ENCODE data around the gene TMEM184A.

The TMEM184A gene

GRCh38 chr7:1503816-1504775 lies 51.9 kb downstream of the TMEM184A start, which contains the start of gene INTS1:
Gene INTS1 (minus strand): TSS chr7:1504389. CDS start chr7:1503960, 429 bp downstream.
- Histone ChIP-seq H3K27ac (ENCODE audit: low read depth, low read length) (peak within 1 kb of the TSS; percentile 23), H3K4me3 (ENCODE audit: low read depth in 1 of 5, low read length in 5 of 5) (peak within 1 kb of the TSS; percentile 77 to 99 (median 96)), H3K9me3 (ENCODE audit: control insufficient read depth in 5 of 5, low read length in 5 of 5) (no peaks in the 10 kb centered on the region), H3K27me3 (ENCODE audit: control insufficient read depth in 5 of 5, insufficient read depth in 4 of 5, low read length in 5 of 5) (no peaks in the 10 kb centered on the region), H3K36me3 (ENCODE audit: control insufficient read depth in 5 of 5, insufficient read depth in 5 of 5, low read length in 5 of 5) (peaks cover 0 to 36% (median 32%) of the 10 kb centered on the region in 5 donors), H3K9ac (ENCODE audit: low read length in 5 of 5) (peak within 1 kb of the TSS; percentile 38 to 88 (median 81)), H3K4me1 (ENCODE audit: control insufficient read depth in 5 of 5, insufficient read depth in 5 of 5, low read length in 5 of 5) (peaks cover 4 to 43% (median 28%) of the 10 kb centered on the region in 5 donors)

- Histone ChIP-seq H3K9ac (ENCODE audit: low read length in 5 of 5) (peak overlapping the region; percentile 38 to 88 (median 81)), H3K4me3 (ENCODE audit: low read depth in 1 of 5, low read length in 5 of 5) (peak overlapping the region; percentile 77 to 99 (median 96)), H3K27ac (ENCODE audit: low read depth, low read length) (peak overlapping the region; percentile 23), H3K9me3 (ENCODE audit: control insufficient read depth in 5 of 5, low read length in 5 of 5) (no peaks in the 10 kb centered on the region), H3K36me3 (ENCODE audit: control insufficient read depth in 5 of 5, insufficient read depth in 5 of 5, low read length in 5 of 5) (peaks cover 0 to 42% (median 35%) of the 10 kb centered on the region in 5 donors), H3K27me3 (ENCODE audit: control insufficient read depth in 5 of 5, insufficient read depth in 4 of 5, low read length in 5 of 5) (no peaks in the 10 kb centered on the region), H3K4me1 (ENCODE audit: control insufficient read depth in 5 of 5, insufficient read depth in 5 of 5, low read length in 5 of 5) (peaks cover 4 to 43% (median 28%) of the 10 kb centered on the region in 5 donors)
Measured at GRCh38 chr7:1503390-1503789, 52.6 kb downstream of the TMEM184A start.

- Histone ChIP-seq H3K27me3 (ENCODE audit: control insufficient read depth in 5 of 5, insufficient read depth in 4 of 5, low read length in 5 of 5) (no peaks in the 10 kb centered on the region), H3K36me3 (ENCODE audit: control insufficient read depth in 5 of 5, insufficient read depth in 5 of 5, low read length in 5 of 5) (peaks cover 0 to 47% (median 40%) of the 10 kb centered on the region in 5 donors), H3K4me3 (ENCODE audit: low read depth in 1 of 5, low read length in 5 of 5) (peak overlapping the region; percentile 77 to 99 (median 96)), H3K27ac (ENCODE audit: low read depth, low read length) (no peak overlapping the region), H3K9me3 (ENCODE audit: control insufficient read depth in 5 of 5, low read length in 5 of 5) (no peaks in the 10 kb centered on the region), H3K4me1 (ENCODE audit: control insufficient read depth in 5 of 5, insufficient read depth in 5 of 5, low read length in 5 of 5) (peaks cover 4 to 43% (median 28%) of the 10 kb centered on the region in 5 donors), H3K9ac (ENCODE audit: low read length in 5 of 5) (peak overlapping the region in 2 of 5 donors; percentile 16 to 88)
Measured at GRCh38 chr7:1502845-1503244, 53.2 kb downstream of the TMEM184A start.

- Histone ChIP-seq H3K4me1 (ENCODE audit: control insufficient read depth in 5 of 5, insufficient read depth in 5 of 5, low read length in 5 of 5) (peaks cover 4 to 39% (median 25%) of the 10 kb centered on the region in 5 donors), H3K36me3 (ENCODE audit: control insufficient read depth in 5 of 5, insufficient read depth in 5 of 5, low read length in 5 of 5) (peaks cover 0 to 59% (median 52%) of the 10 kb centered on the region in 5 donors), H3K4me3 (ENCODE audit: low read depth in 1 of 5, low read length in 5 of 5) (no peak overlapping the region), H3K9me3 (ENCODE audit: control insufficient read depth in 5 of 5, low read length in 5 of 5) (no peaks in the 10 kb centered on the region), H3K9ac (ENCODE audit: low read length in 5 of 5) (no peak overlapping the region), H3K27me3 (ENCODE audit: control insufficient read depth in 5 of 5, insufficient read depth in 4 of 5, low read length in 5 of 5) (no peaks in the 10 kb centered on the region), H3K27ac (ENCODE audit: low read depth, low read length) (no peak overlapping the region)
Measured at GRCh38 chr7:1501487-1502270, 54.3 kb downstream of the TMEM184A start.

- Histone ChIP-seq H3K4me3 (ENCODE audit: low read depth in 1 of 5, low read length in 5 of 5) (no peak overlapping the region), H3K36me3 (ENCODE audit: control insufficient read depth in 5 of 5, insufficient read depth in 5 of 5, low read length in 5 of 5) (peaks cover 0 to 73% (median 64%) of the 10 kb centered on the region in 5 donors), H3K27me3 (ENCODE audit: control insufficient read depth in 5 of 5, insufficient read depth in 4 of 5, low read length in 5 of 5) (no peaks in the 10 kb centered on the region), H3K9ac (ENCODE audit: low read length in 5 of 5) (no peak overlapping the region), H3K9me3 (ENCODE audit: control insufficient read depth in 5 of 5, low read length in 5 of 5) (no peaks in the 10 kb centered on the region), H3K4me1 (ENCODE audit: control insufficient read depth in 5 of 5, insufficient read depth in 5 of 5, low read length in 5 of 5) (peaks cover 4 to 30% (median 24%) of the 10 kb centered on the region in 5 donors), H3K27ac (ENCODE audit: low read depth, low read length) (no peak overlapping the region)
Measured at GRCh38 chr7:1500064-1500807, 55.8 kb downstream of the TMEM184A start.

GRCh38 chr7:1499367-1500029 lies 56.5 kb downstream of the TMEM184A start:
- no peaks in the 10 kb centered on the region for H3K9me3 ChIP-seq (ENCODE audit: control insufficient read depth in 5 of 5, low read length in 5 of 5)
- no peak overlapping the region for H3K4me3 ChIP-seq (ENCODE audit: low read depth in 1 of 5, low read length in 5 of 5)
- H3K27me3 ChIP-seq (ENCODE audit: control insufficient read depth in 5 of 5, insufficient read depth in 4 of 5, low read length in 5 of 5) = no peaks in the 10 kb centered on the region
- no peak overlapping the region for H3K27ac ChIP-seq (ENCODE audit: low read depth, low read length)
- peaks cover 4 to 28% (median 24%) of the 10 kb centered on the region in 5 donors for H3K4me1 ChIP-seq (ENCODE audit: control insufficient read depth in 5 of 5, insufficient read depth in 5 of 5, low read length in 5 of 5)
- peaks cover 0 to 80% (median 69%) of the 10 kb centered on the region in 5 donors for H3K36me3 ChIP-seq (ENCODE audit: control insufficient read depth in 5 of 5, insufficient read depth in 5 of 5, low read length in 5 of 5)
- no peak overlapping the region for H3K9ac ChIP-seq (ENCODE audit: low read length in 5 of 5)

GRCh38 chr7:1498370-1499305 lies 57.4 kb downstream of the TMEM184A start:
- Histone ChIP-seq H3K9me3 (ENCODE audit: control insufficient read depth in 5 of 5, low read length in 5 of 5) (no peaks in the 10 kb centered on the region), H3K27me3 (ENCODE audit: control insufficient read depth in 5 of 5, insufficient read depth in 4 of 5, low read length in 5 of 5) (no peaks in the 10 kb centered on the region), H3K4me3 (ENCODE audit: low read depth in 1 of 5, low read length in 5 of 5) (no peak overlapping the region), H3K9ac (ENCODE audit: low read length in 5 of 5) (no peak overlapping the region), H3K36me3 (ENCODE audit: control insufficient read depth in 5 of 5, insufficient read depth in 5 of 5, low read length in 5 of 5) (peaks cover 0 to 89% (median 78%) of the 10 kb centered on the region in 5 donors), H3K4me1 (ENCODE audit: control insufficient read depth in 5 of 5, insufficient read depth in 5 of 5, low read length in 5 of 5) (peaks cover 4 to 23% (median 21%) of the 10 kb centered on the region in 5 donors), H3K27ac (ENCODE audit: low read depth, low read length) (no peak overlapping the region)

GRCh38 chr7:1497293-1497927 lies 58.6 kb downstream of the TMEM184A start:
- Histone ChIP-seq H3K4me1 (ENCODE audit: control insufficient read depth in 5 of 5, insufficient read depth in 5 of 5, low read length in 5 of 5) (peaks cover 0 to 11% (median 9%) of the 10 kb centered on the region in 5 donors), H3K36me3 (ENCODE audit: control insufficient read depth in 5 of 5, insufficient read depth in 5 of 5, low read length in 5 of 5) (peaks cover 0 to 93% (median 81%) of the 10 kb centered on the region in 5 donors), H3K9ac (ENCODE audit: low read length in 5 of 5) (no peak overlapping the region), H3K27ac (ENCODE audit: low read depth, low read length) (no peak overlapping the region), H3K27me3 (ENCODE audit: control insufficient read depth in 5 of 5, insufficient read depth in 4 of 5, low read length in 5 of 5) (no peaks in the 10 kb centered on the region), H3K4me3 (ENCODE audit: low read depth in 1 of 5, low read length in 5 of 5) (no peak overlapping the region), H3K9me3 (ENCODE audit: control insufficient read depth in 5 of 5, low read length in 5 of 5) (no peaks in the 10 kb centered on the region)

Data from subcutaneous abdominal adipose tissue (tissue), 5 donors.